ENCODE data around the gene RABGAP1L. TPM values are rescaled to one million over a fixed set of nuclear protein-coding genes. Genes with fewer than 3 reads are reported as not detected.

RABGAP1L gene
- total RNA-seq, 1 experiment from 2014 or later: 29.3 TPM

DNA sequence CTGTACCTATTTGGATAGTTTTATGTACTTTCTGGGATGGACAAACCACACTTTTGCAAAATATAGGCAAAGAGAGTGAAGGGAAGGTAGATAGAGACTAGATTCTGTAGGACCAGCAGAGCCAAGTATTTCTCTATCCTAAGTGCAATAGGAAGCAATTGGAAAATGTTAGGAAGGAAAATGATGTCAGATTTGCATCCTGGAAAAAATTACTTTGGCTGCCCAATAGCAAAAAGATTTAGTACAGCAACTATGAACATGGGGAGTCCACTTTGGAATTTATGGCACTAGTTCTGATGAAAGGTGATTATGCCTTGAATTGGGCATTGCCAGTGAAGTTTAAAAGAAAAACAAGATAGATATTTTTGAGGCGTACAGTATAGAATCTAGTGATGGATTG is 789.7 kb downstream of the RABGAP1L start:
- Histone ChIP-seq H3K9me2 (ENCODE audit: insufficient read depth) (no peaks in the 10 kb centered on the region), H3K27me3 (ENCODE audit: insufficient read depth, low read length) (no peaks in the 10 kb centered on the region), H3K79me2 (ENCODE audit: insufficient read depth, low read length) (no peaks in the 10 kb centered on the region), H3K9ac (ENCODE audit: low read length) (no peak overlapping the region), H3K9me3 (ENCODE audit: control insufficient read depth in 1 of 2, insufficient read depth in 1 of 2, low read depth in 1 of 2, low read length in 2 of 2) (no peaks in the 10 kb centered on the region), H3K4me1 (ENCODE audit: control insufficient read depth in 1 of 2, insufficient read depth in 2 of 2, low read length in 2 of 2) (no peaks in the 10 kb centered on the region), H3K4me2 (ENCODE audit: low read length) (no peak overlapping the region), H2AFZ (ENCODE audit: low read depth, low read length, poor library complexity, severe bottlenecking) (no peak overlapping the region), H3K27ac (ENCODE audit: low read depth, low read length) (no peak overlapping the region), H3K36me3 (ENCODE audit: control insufficient read depth in 1 of 2, insufficient read depth in 2 of 2, low read length in 2 of 2) (no peaks in the 10 kb centered on the region), H3K4me3 (replicated peaks in 1 of 2; ENCODE audit: low read depth in 1 of 2, low read length in 2 of 2) (no peak overlapping the region), H4K20me1 (ENCODE audit: insufficient read depth) (no peaks in the 10 kb centered on the region)
- ChIA-PET CTCF (no interaction called here), POLR2A (no interaction called here), RAD21 (ENCODE audit: low non-redundant PET in 1 of 2, low total read pairs in 2 of 2, uncharacterized antibody in 2 of 2, unreplicated experiment in 2 of 2) (no interaction called here)
- ATAC-seq (no peak), DNase-seq (ENCODE audit: low read depth, low spot score) (no peak)
- TF ChIP-seq FOSL1 (IDR thresholded peaks at IDR 0.05; ENCODE audit: low read depth) (no peak), EZH2 (IDR thresholded peaks at IDR 0.05) (no peak), POLR2AphosphoS5 (IDR thresholded peaks at IDR 0.05; ENCODE audit: low read depth, low read length) (no peak), YY1 (IDR thresholded peaks at IDR 0.05; ENCODE audit: extremely low read depth, insufficient replicate concordance, low read depth, low read length) (no peak), RAD21 (IDR thresholded peaks at IDR 0.05; ENCODE audit: low read depth) (no peak), CEBPB (IDR thresholded peaks at IDR 0.05; ENCODE audit: low read depth) (no peak), SP1 (IDR thresholded peaks at IDR 0.05; ENCODE audit: low read depth) (no peak), POLR2A (IDR thresholded peaks at IDR 0.05; ENCODE audit: borderline replicate concordance, extremely low read depth, insufficient read depth, insufficient read length) (no peak), CTCF (IDR thresholded peaks at IDR 0.05 in 2 of 3, conservative IDR thresholded peaks at IDR 0.05 in 1 of 3; ENCODE audit: borderline replicate concordance in 1 of 3, insufficient read depth in 1 of 3, low read depth in 2 of 3, low read length in 2 of 3) (no peak), SIN3A (IDR thresholded peaks at IDR 0.05; ENCODE audit: low read depth) (no peak), REST (IDR thresholded peaks at IDR 0.05; ENCODE audit: low read depth) (no peak), JUND (IDR thresholded peaks at IDR 0.05) (no peak), TCF7L2 (IDR thresholded peaks at IDR 0.05; ENCODE audit: borderline replicate concordance, extremely low read depth, insufficient read depth, insufficient read length) (no peak), EZH2phosphoT487 (IDR thresholded peaks at IDR 0.05; ENCODE audit: borderline replicate concordance) (no peak), ELF1 (IDR thresholded peaks at IDR 0.05; ENCODE audit: borderline replicate concordance, low read depth) (no peak), EGR1 (IDR thresholded peaks at IDR 0.05; ENCODE audit: low read depth) (no peak)
- TF ChIP-seq, protein P1, sequence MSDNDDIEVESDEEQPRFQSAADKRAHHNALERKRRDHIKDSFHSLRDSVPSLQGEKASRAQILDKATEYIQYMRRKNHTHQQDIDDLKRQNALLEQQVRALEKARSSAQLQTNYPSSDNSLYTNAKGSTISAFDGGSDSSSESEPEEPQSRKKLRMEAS (IDR thresholded peaks at IDR 0.05): no peak
- TF ChIP-seq, protein P2, sequence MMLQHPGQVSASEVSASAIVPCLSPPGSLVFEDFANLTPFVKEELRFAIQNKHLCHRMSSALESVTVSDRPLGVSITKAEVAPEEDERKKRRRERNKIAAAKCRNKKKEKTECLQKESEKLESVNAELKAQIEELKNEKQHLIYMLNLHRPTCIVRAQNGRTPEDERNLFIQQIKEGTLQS (IDR thresholded peaks at IDR 0.05): no peak
- TF ChIP-seq, protein P3, sequence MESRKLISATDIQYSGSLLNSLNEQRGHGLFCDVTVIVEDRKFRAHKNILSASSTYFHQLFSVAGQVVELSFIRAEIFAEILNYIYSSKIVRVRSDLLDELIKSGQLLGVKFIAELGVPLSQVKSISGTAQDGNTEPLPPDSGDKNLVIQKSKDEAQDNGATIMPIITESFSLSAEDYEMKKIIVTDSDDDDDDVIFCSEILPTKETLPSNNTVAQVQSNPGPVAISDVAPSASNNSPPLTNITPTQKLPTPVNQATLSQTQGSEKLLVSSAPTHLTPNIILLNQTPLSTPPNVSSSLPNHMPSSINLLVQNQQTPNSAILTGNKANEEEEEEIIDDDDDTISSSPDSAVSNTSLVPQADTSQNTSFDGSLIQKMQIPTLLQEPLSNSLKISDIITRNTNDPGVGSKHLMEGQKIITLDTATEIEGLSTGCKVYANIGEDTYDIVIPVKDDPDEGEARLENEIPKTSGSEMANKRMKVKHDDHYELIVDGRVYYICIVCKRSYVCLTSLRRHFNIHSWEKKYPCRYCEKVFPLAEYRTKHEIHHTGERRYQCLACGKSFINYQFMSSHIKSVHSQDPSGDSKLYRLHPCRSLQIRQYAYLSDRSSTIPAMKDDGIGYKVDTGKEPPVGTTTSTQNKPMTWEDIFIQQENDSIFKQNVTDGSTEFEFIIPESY (IDR thresholded peaks at IDR 0.05; ENCODE audit: extremely low read depth, insufficient replicate concordance, low read length): no peak
- intact Hi-C loops (cut with micrococcal nuclease): no loop called here
- no TSS peak for BruUV-seq (replicated peaks)

Data from HCT116 (cell line).